SU-DHL-6 (cell line): Measurements from ENCODE around the gene ADIRF.

Experiments used
- H2AFZ ChIP-seq: fragments of 200-600 bp; sonication (generic); 2 replicates; pipeline ENCODE4 v1.6.1; 2014; ENCODE audit warnings: low read depth, mild to moderate bottlenecking, moderate library complexity, mixed read lengths, antibody characterized with exemption, low read length; ENCODE audit not compliant: severe bottlenecking
- H3F3A ChIP-seq: fragments of 200-600 bp; shearing (Covaris generic); 2 replicates; pipeline ENCODE4 v1.6.0; 2016; ENCODE audit warnings: antibody characterized with exemption, mild to moderate bottlenecking; ENCODE audit not compliant: insufficient read depth
- H3K27ac ChIP-seq: fragments of 200-600 bp; sonication (generic); 2 replicates; pipeline ENCODE4 v1.5.1; 2016; ENCODE audit warnings: low read depth, mild to moderate bottlenecking, low read length, moderate library complexity, mixed read lengths
- H3K27me3 ChIP-seq: fragments of 200-600 bp; sonication (generic), shearing (Covaris generic); 2 replicates; pipeline ENCODE4 v1.6.0; 2014; ENCODE audit warnings: mild to moderate bottlenecking, low read length
- H3K36me3 ChIP-seq: fragments of 200-600 bp; sonication (generic); 2 replicates; pipeline ENCODE4 v1.6.1; 2014; ENCODE audit warnings: mild to moderate bottlenecking, low read length, mixed read lengths
- H3K4me2 ChIP-seq: fragments of 300-600, 200-600 bp; shearing (Covaris generic), sonication (generic); 2 replicates; pipeline ENCODE4 v1.6.0; 2014; ENCODE audit warnings: low read length, low read depth, mild to moderate bottlenecking; ENCODE audit not compliant: poor library complexity, severe bottlenecking
- H3K4me3 ChIP-seq: fragments of 200-600 bp; sonication (generic); 2 replicates; pipeline ENCODE4 v1.5.1; 2014; ENCODE audit warnings: antibody characterized with exemption, low read length, mild to moderate bottlenecking, mixed read lengths; ENCODE audit not compliant: insufficient read depth, poor library complexity, severe bottlenecking
- H3K79me2 ChIP-seq: fragments of 200-600 bp; sonication (generic); 2 replicates; pipeline ENCODE4 v1.6.1; 2014; ENCODE audit warnings: mild to moderate bottlenecking, low read length, moderate library complexity; ENCODE audit not compliant: insufficient read depth
- H3K9ac ChIP-seq: fragments of 200-600 bp; sonication (generic); 2 replicates; pipeline ENCODE4 v1.7.0; 2014; ENCODE audit warnings: mild to moderate bottlenecking, low read length
- H3K9me2 ChIP-seq: fragments of 200-600 bp; sonication (generic); replicated peaks from 2 replicates; pipeline ENCODE4 v1.6.1; 2014; ENCODE audit warnings: low read length; ENCODE audit not compliant: insufficient read depth
- H3K9me3 ChIP-seq: fragments of 200-600 bp; sonication (generic); 2 replicates; pipeline ENCODE4 v1.6.1; 2014; ENCODE audit warnings: low read length, mixed read lengths; ENCODE audit not compliant: insufficient read depth
- H4K20me1 ChIP-seq: fragments of 200-600 bp; sonication (generic); 2 replicates; pipeline ENCODE4 v1.6.1; 2014; ENCODE audit warnings: low read depth, mild to moderate bottlenecking, antibody characterized with exemption, low read length, moderate library complexity, mixed read lengths
- CTCF ChIP-seq: fragments of 200-600 bp; sonication (generic); IDR thresholded peaks from one replicate; pipeline ENCODE4 v1.5.1; 2017; ENCODE audit warnings: antibody characterized with exemption, mild to moderate bottlenecking, low read length, moderate library complexity; ENCODE audit not compliant: insufficient read depth, poor library complexity, severe bottlenecking
- EZH2phosphoT487 ChIP-seq: fragments of 200-600 bp; sonication (generic), shearing (Covaris generic); conservative IDR thresholded peaks from 2 replicates; pipeline ENCODE4 v1.6.1; 2018; ENCODE audit warnings: mild to moderate bottlenecking, antibody characterized with exemption, low read length, moderate library complexity, mixed read lengths

The ADIRF gene

GRCh38 chr10:86941426-86941825 lies 26.9 kb upstream of the ADIRF start:
- no peak overlapping the region for H3K4me3 ChIP-seq
- no peaks in the 10 kb centered on the region for H3F3A ChIP-seq
- H3K9ac ChIP-seq: no peak overlapping the region
- H3K9me2 ChIP-seq: no peaks in the 10 kb centered on the region
- no peaks in the 10 kb centered on the region for H4K20me1 ChIP-seq
- no peak overlapping the region for H3K4me2 ChIP-seq
- no peak overlapping the region for H2AFZ ChIP-seq
- no peaks in the 10 kb centered on the region for H3K36me3 ChIP-seq
- H3K27ac ChIP-seq: no peak overlapping the region
- H3K79me2 ChIP-seq: no peaks in the 10 kb centered on the region
- H3K27me3 ChIP-seq: no peaks in the 10 kb centered on the region
- TF ChIP-seq CTCF (no peak), EZH2phosphoT487 (no peak)
- H3K9me3 ChIP-seq: no peaks in the 10 kb centered on the region

GRCh38 chr10:86941991-86942421 lies 26.3 kb upstream of the ADIRF start:
- Histone ChIP-seq H3K4me3 (no peak overlapping the region), H3K27ac (no peak overlapping the region), H3K27me3 (no peaks in the 10 kb centered on the region), H2AFZ (no peak overlapping the region), H4K20me1 (no peaks in the 10 kb centered on the region), H3K4me2 (no peak overlapping the region), H3K9me2 (no peaks in the 10 kb centered on the region), H3K79me2 (no peaks in the 10 kb centered on the region), H3K36me3 (no peaks in the 10 kb centered on the region), H3F3A (no peaks in the 10 kb centered on the region), H3K9me3 (no peaks in the 10 kb centered on the region), H3K9ac (no peak overlapping the region)
- TF ChIP-seq CTCF: no peak
- TF ChIP-seq EZH2phosphoT487: no peak

GRCh38 chr10:86942441-86943315 lies 25.6 kb upstream of the ADIRF start:
- H3K79me2 ChIP-seq: no peaks in the 10 kb centered on the region
- H3K36me3 ChIP-seq: no peaks in the 10 kb centered on the region
- no peaks in the 10 kb centered on the region for H4K20me1 ChIP-seq
- H3K27me3 ChIP-seq: no peaks in the 10 kb centered on the region
- no peak overlapping the region for H3K4me2 ChIP-seq
- TF ChIP-seq EZH2phosphoT487: no peak
- no peak for TF ChIP-seq CTCF
- H2AFZ ChIP-seq: no peak overlapping the region
- no peaks in the 10 kb centered on the region for H3K9me2 ChIP-seq
- H3K27ac ChIP-seq: no peak overlapping the region
- no peaks in the 10 kb centered on the region for H3F3A ChIP-seq
- no peaks in the 10 kb centered on the region for H3K9me3 ChIP-seq
- no peak overlapping the region for H3K4me3 ChIP-seq
- no peak overlapping the region for H3K9ac ChIP-seq
